ENCODE results near the gene SEMA3F. TPM values are rescaled to one million over a fixed set of nuclear protein-coding genes. Genes with fewer than 3 reads are reported as not detected.

The SEMA3F gene
- polyA plus RNA-seq, 2 of the 4 experiments (the other 2 are of a cell fraction) = 2.9 to 10.6 TPM

DNA sequence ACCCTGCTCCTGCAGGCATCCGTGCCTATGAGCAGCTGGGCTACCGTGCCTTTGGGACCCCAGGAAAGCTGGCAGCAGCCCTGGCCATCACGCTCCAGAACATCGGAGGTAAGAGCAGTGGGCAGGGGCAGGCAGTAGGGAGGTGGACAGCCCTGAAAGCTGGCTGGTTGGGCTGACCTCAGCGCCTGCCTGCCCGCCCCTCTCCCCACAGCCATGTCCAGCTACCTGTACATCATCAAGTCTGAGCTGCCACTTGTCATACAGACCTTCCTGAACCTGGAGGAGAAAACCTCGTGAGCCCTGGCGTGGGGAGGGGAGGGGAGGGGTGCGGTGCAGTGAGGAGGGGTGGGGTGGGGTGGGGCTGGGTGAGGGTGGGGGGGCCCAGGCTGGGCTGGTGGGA lies 60.4 kb downstream of the SEMA3F start:
- H3K4me3 ChIP-seq = no peak overlapping the region
- ChIA-PET POLR2A (interaction anchor here (0.6 kb wide), 1 partner anchor 15 kb away, joined by 3 read pairs; no protein-coding TSS in a partner anchor), CTCF (interaction anchor here (1.4 to 25.9 kb wide), 3 partner anchors 11 to 25 kb away, joined by 4 to 550 read pairs (median 17); partner anchors contain the start of gene GNAT1)
- DNase-seq (ENCODE audit: low read depth in 1 of 2, low spot score in 1 of 2) (no peak), FAIRE-seq (no peak), ATAC-seq (no peak)
- TF ChIP-seq PHF8 (IDR thresholded peaks at IDR 0.05; ENCODE audit: borderline replicate concordance, low read depth) (no peak), KDM5A (IDR thresholded peaks at IDR 0.05) (no peak), MAZ (IDR thresholded peaks at IDR 0.05; ENCODE audit: borderline replicate concordance, low read depth, low read length) (no peak), RAD21 (conservative IDR thresholded peaks at IDR 0.05 in 1 of 2, IDR thresholded peaks at IDR 0.05 in 1 of 2) (no peak), CEBPB (IDR thresholded peaks at IDR 0.05) (no peak), TP53 (CRISPR knock-in tag; IDR thresholded peaks at IDR 0.05) (no peak), JUN (IDR thresholded peaks at IDR 0.05) (no peak)
- TF ChIP-seq, protein P1, sequence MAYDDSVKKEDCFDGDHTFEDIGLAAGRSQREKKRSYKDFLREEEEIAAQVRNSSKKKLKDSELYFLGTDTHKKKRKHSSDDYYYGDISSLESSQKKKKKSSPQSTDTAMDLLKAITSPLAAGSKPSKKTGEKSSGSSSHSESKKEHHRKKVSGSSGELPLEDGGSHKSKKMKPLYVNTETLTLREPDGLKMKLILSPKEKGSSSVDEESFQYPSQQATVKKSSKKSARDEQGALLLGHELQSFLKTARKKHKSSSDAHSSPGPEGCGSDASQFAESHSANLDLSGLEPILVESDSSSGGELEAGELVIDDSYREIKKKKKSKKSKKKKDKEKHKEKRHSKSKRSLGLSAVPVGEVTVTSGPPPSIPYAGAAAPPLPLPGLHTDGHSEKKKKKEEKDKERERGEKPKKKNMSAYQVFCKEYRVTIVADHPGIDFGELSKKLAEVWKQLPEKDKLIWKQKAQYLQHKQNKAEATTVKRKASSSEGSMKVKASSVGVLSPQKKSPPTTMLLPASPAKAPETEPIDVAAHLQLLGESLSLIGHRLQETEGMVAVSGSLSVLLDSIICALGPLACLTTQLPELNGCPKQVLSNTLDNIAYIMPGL (CRISPR knock-in tag; IDR thresholded peaks at IDR 0.05; ENCODE audit: borderline replicate concordance) = no peak
- TF ChIP-seq, protein P2, sequence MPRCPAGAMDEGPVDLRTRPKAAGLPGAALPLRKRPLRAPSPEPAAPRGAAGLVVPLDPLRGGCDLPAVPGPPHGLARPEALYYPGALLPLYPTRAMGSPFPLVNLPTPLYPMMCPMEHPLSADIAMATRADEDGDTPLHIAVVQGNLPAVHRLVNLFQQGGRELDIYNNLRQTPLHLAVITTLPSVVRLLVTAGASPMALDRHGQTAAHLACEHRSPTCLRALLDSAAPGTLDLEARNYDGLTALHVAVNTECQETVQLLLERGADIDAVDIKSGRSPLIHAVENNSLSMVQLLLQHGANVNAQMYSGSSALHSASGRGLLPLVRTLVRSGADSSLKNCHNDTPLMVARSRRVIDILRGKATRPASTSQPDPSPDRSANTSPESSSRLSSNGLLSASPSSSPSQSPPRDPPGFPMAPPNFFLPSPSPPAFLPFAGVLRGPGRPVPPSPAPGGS (IDR thresholded peaks at IDR 0.05) = no peak
- no peaks in the 10 kb centered on the region for H3K9me3 ChIP-seq
- H3K27ac ChIP-seq = no peak overlapping the region
- no peaks in the 10 kb centered on the region for H3K4me1 ChIP-seq
- no CpG with 5 or more reads among the region's 9 CpGs for WGBS (ENCODE audit: missing lambda C conversion rate)
- no peak overlapping the region for H3K4me2 ChIP-seq

DNA sequence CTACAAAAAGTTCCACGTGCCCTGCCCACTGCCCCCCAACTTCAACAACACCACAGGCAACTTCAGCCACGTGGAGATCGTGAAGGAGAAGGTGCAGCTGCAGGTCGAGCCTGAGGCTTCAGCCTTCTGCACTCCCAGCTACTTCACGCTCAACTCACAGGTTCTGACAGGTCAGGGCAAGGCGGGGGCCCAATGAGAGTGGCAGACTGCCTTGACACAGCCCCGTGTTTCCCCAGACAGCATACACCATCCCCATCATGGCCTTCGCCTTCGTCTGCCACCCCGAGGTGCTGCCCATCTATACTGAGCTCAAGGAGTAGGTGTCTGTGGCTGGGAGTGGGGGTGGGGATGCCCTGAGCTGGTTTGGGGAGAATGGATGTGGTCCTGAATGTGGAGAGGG lies 62.6 kb downstream of the SEMA3F start:
- ChIA-PET CTCF (interaction anchor here (0.9 to 25.9 kb wide), 3 partner anchors 8 to 97 kb away, joined by 3 to 550 read pairs (median 17); partner anchors contain the start of gene GNAT1), POLR2A (no interaction called here)
- no peak for DNase-seq (ENCODE audit: low read depth in 1 of 2, low spot score in 1 of 2)
- H3K4me3 ChIP-seq = no peak overlapping the region
- no peak for FAIRE-seq
- 30% methylated on average over 6 of the region's 10 CpGs for WGBS (ENCODE audit: missing lambda C conversion rate)
- no peak overlapping the region for H3K27ac ChIP-seq
- H3K4me2 ChIP-seq = no peak overlapping the region
- TF ChIP-seq JUN (IDR thresholded peaks at IDR 0.05) (no peak), EHF (CRISPR knock-in tag; IDR thresholded peaks at IDR 0.05) (no peak), RFX5 (IDR thresholded peaks at IDR 0.05) (no peak), JUNB (IDR thresholded peaks at IDR 0.05) (no peak), HEYL (CRISPR knock-in tag; IDR thresholded peaks at IDR 0.05) (no peak), POLR2AphosphoS2 (conservative IDR thresholded peaks at IDR 0.05; ENCODE audit: low read length) (no peak), ZFP36 (IDR thresholded peaks at IDR 0.05; ENCODE audit: borderline replicate concordance, partially characterized antibody) (no peak), FOXS1 (CRISPR knock-in tag; IDR thresholded peaks at IDR 0.05) (no peak), CBX8 (IDR thresholded peaks at IDR 0.05) (no peak), CEBPB (IDR thresholded peaks at IDR 0.05) (no peak), NR3C1 (IDR thresholded peaks at IDR 0.05) (no peak), POLR2A (IDR thresholded peaks at IDR 0.05; ENCODE audit: low read length) (no peak), GATA3 (IDR thresholded peaks at IDR 0.05; ENCODE audit: borderline replicate concordance) (no peak), TP53 (CRISPR knock-in tag; IDR thresholded peaks at IDR 0.05) (no peak), FOSB (CRISPR knock-in tag; IDR thresholded peaks at IDR 0.05) (no peak), RARB (CRISPR knock-in tag; IDR thresholded peaks at IDR 0.05) (no peak), ZSCAN20 (CRISPR knock-in tag; IDR thresholded peaks at IDR 0.05) (no peak)
- TF ChIP-seq, protein P3, sequence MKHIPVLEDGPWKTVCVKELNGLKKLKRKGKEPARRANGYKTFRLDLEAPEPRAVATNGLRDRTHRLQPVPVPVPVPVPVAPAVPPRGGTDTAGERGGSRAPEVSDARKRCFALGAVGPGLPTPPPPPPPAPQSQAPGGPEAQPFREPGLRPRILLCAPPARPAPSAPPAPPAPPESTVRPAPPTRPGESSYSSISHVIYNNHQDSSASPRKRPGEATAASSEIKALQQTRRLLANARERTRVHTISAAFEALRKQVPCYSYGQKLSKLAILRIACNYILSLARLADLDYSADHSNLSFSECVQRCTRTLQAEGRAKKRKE (CRISPR knock-in tag; IDR thresholded peaks at IDR 0.05; ENCODE audit: low read depth) = no peak
- TF ChIP-seq, protein P4, sequence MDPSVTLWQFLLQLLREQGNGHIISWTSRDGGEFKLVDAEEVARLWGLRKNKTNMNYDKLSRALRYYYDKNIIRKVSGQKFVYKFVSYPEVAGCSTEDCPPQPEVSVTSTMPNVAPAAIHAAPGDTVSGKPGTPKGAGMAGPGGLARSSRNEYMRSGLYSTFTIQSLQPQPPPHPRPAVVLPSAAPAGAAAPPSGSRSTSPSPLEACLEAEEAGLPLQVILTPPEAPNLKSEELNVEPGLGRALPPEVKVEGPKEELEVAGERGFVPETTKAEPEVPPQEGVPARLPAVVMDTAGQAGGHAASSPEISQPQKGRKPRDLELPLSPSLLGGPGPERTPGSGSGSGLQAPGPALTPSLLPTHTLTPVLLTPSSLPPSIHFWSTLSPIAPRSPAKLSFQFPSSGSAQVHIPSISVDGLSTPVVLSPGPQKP (IDR thresholded peaks at IDR 0.05; ENCODE audit: low read depth, low read length) = no peak
- ATAC-seq = no peak
- no peaks in the 10 kb centered on the region for H3K4me1 ChIP-seq
- no peaks in the 10 kb centered on the region for H3K9me3 ChIP-seq

All from A549 (cell line).